Left hindlimb (tissue), 1 donor: ENCODE data around the gene TENT5D.
"Not testable (repeated sequence)": the region's sequence is repeated elsewhere in the genome, so short reads cannot be mapped to it uniquely, and the experiment has no call there.

Source experiments
- DNase-seq: peaks from one replicate; pipeline ENCODE4 v3.0.0-alpha.2; 2018

TENT5D gene

DNA sequence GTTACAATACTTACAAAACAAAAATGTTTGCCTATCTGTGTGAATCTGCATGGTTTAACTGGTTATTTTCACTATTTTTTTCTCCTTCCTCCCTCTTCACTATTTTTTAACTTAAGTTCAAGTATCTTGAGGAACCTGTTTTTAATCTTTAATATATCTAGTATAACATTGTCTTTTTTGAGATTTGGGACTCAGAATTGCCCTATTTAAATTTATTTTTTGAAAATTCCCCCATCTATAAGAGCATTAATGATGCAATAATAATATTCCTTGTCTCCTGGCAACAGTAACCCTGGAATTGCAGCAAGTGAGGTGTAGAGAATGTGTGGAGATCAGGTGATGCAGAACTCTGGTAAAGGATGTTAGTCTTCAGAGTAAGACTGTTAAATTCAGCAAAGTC, at the start of gene TENT5D:
TSS of gene TENT5D (plus strand) at position 301 of the 400 bp plus-strand sequence. CDS start 22,093 bp downstream, outside the sequence.
- no peak for DNase-seq

GRCh38 chrX:80385651-80386050, 34.6 kb upstream of the TENT5D start:
- not testable (repeated sequence) for DNase-seq

DNA sequence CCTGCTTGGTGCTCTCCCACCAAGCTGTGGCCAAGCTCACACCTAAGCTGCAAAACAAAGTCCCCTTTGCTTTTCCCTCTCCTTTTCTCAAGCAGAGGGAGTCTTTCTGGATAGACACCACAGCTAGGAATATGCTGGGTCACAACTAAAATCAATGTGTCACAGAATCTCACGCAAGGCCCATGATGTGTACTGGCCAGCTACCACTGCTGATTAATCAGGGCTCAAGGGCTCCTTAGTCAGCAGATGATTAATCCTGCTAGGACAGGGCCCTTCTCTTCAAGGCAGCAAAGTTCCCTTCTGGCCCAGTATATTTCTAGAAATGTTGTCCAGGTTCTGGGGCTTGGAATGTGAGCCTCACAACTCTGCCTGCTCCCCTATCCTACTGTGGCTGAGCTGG, 32.0 kb upstream of the TENT5D start:
- no peak for DNase-seq

- no peak for DNase-seq
These were observed 8.2 kb upstream of the TENT5D start for GRCh38 chrX:80412042-80412441.

GRCh38 chrX:80423000-80423399, 2.8 kb downstream of the TENT5D start:
- no peak for DNase-seq

DNA sequence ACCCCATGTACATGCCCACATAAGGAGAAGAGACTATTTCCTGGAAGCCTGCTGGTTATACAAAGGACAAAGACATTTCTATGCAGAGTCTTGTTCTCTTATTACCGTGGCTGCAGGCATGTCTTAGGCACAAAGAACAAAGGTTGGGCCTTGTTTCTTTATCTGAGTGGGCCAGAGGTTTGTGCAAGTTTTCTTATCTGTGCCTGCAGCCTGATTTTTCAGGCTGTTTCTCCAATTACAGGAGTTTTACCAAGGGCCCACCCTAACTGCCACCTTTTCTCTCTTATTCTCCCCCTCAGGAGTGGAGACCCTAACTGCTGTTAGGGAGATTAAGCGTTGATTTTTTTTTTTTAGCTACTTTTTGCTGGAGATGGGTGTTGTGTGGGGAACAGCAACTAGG, 3.5 kb downstream of the TENT5D start:
- no peak for DNase-seq

- DNase-seq: no peak
These were observed 10.7 kb downstream of the TENT5D start for GRCh38 chrX:80430826-80431504.

GRCh38 chrX:80431505-80431832, 11.2 kb downstream of the TENT5D start:
- DNase-seq: no peak

- DNase-seq: no peak
These were observed 12.2 kb downstream of the TENT5D start for GRCh38 chrX:80432441-80432840.

DNA sequence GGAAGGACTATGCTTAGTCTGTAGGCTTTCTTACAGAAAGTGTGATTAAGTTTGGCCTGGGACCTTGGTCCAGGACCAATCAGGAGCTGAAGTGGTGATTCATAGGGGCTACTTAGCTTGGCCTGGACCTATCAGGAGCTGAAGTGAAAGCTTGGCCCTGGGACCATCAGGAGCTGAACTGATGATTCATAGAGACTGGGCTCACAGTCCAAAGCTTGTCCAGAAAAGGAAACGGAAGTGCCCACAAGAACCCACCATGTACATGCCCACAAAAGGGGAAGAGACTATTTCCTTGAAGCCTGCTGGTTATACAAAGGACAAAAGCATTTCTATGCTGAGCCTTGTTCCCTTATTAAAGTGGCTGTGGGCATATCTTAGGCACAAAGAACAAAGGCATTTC, 12.6 kb downstream of the TENT5D start:
- no peak for DNase-seq

- not testable (repeated sequence) for DNase-seq
These were observed 47.9 kb downstream of the TENT5D start for GRCh38 chrX:80468166-80468565.

GRCh38 chrX:80471582-80471981, 51.3 kb downstream of the TENT5D start:
- no peak for DNase-seq

DNA sequence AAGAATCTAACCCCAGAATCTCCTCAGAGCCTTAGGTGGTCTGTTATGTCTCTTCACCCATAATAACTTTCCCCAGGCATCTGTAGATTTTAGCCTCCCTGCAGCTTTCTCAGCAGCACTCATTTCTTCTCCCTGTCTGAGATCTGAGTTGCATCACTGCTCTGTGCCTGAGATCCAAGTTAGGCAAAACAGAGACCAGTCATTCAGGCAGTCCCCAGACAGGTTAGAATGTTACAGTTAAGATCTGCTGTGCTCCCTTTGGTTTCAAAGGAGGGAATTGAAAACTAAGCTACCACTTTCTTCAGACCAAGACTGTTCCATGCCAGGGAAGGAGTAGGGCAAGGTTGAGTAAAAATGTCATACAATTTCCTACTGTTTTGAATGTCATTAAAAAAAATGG, 65.3 kb downstream of the TENT5D start:
- DNase-seq: no peak

GRCh38 chrX:80486299-80486698, 66.1 kb downstream of the TENT5D start:
- no peak for DNase-seq

- DNase-seq: no peak
These were observed 68.9 kb downstream of the TENT5D start for GRCh38 chrX:80489166-80489565.
